Esophagus (tissue), 2 donors: Measurements from ENCODE around the gene SGTB. TPM values are rescaled to one million over a fixed set of nuclear protein-coding genes. Genes with fewer than 3 reads are reported as not detected.

Experiments
- H3K27ac ChIP-seq, 2 donors: one replicate each; pipeline ENCODE4 v1.5.1; 2013; ENCODE audit warnings: low read depth in 2 of 2, mild to moderate bottlenecking in 2 of 2, inconsistent platforms in 1 of 2, low read length in 1 of 2, moderate library complexity in 1 of 2
- H3K27me3 ChIP-seq, 2 donors: one replicate each; pipeline ENCODE4 v1.6.1; 2013; ENCODE audit warnings: low read length in 2 of 2, control low read depth in 1 of 2, mild to moderate bottlenecking in 1 of 2; ENCODE audit not compliant: insufficient read depth in 2 of 2, control insufficient read depth in 1 of 2
- H3K36me3 ChIP-seq, 2 donors: one replicate each; pipeline ENCODE4 v1.6.1; 2013; ENCODE audit warnings: low read length in 1 of 2; ENCODE audit not compliant: control insufficient read depth in 2 of 2, insufficient read depth in 2 of 2
- H3K4me1 ChIP-seq, 2 donors: one replicate each; pipeline ENCODE4 v1.6.1; 2013; ENCODE audit warnings: low read length in 1 of 2; ENCODE audit not compliant: control insufficient read depth in 2 of 2, insufficient read depth in 2 of 2
- H3K4me3 ChIP-seq, 2 donors: one replicate each; pipeline ENCODE4 v1.5.1; 2013; ENCODE audit warnings: low read length in 2 of 2, mild to moderate bottlenecking in 2 of 2, low read depth in 1 of 2, moderate library complexity in 1 of 2
- H3K9me3 ChIP-seq, 2 donors: one replicate each; pipeline ENCODE4 v1.6.1; 2013; ENCODE audit warnings: mild to moderate bottlenecking in 2 of 2, low read depth in 1 of 2, low read length in 1 of 2, moderate library complexity in 1 of 2; ENCODE audit not compliant: control insufficient read depth in 2 of 2, insufficient read depth in 1 of 2
- WGBS, 2 donors: extraction: QIAGEN DNeasy Blood & Tissue Kit; methylation state at CpG; one replicate each; pipeline ENCODE4 v1.1.7; 2013; 5-methylcytosine and 5-hydroxymethylcytosine counted together
- polyA plus RNA-seq, 2 donors: library from polyadenylated mRNA; stranded (reverse); fragments of 200-250 nt; gene quantifications; one replicate each; pipeline ENCODE4 v1.2.3, GENCODE V29; 2013
- donor health status: healthy with polysubstance abuse.
- donor health status: Bipolar disorder and iron deficiency.

Gene SGTB
- polyA plus RNA-seq, result under 1 TPM; 0.73 to 0.89 TPM

- Histone ChIP-seq H3K4me1 (no peaks in the 10 kb centered on the region), H3K36me3 (no peaks in the 10 kb centered on the region), H3K4me3 (peak within 1 kb of the TSS; percentile 62 to 82), H3K27me3 (no peaks in the 10 kb centered on the region), H3K9me3 (no peaks in the 10 kb centered on the region), H3K27ac (peak within 1 kb of the TSS; percentile 67 to 79)
- 0% methylated on average over 85 to 92 of the region's 92 CpGs for WGBS, 2 donors
These were observed at the start of gene SGTB, which contains the start of gene NLN for GRCh38 chr5:65721720-65722574. SGTB (minus strand) TSS chr5:65722109; CDS start chr5:65720807, 1,302 bp downstream. NLN (plus strand) TSS chr5:65722205; CDS start chr5:65722374, 169 bp downstream.

- H3K27me3 ChIP-seq, result no peaks in the 10 kb centered on the region
- no peaks in the 10 kb centered on the region for H3K9me3 ChIP-seq
- H3K4me1 ChIP-seq, result no peaks in the 10 kb centered on the region
- WGBS, 2 donors, result 92 to 94% methylated on average over 2 of the region's 2 CpGs
- no peak overlapping the region for H3K4me3 ChIP-seq
- H3K36me3 ChIP-seq, result no peaks in the 10 kb centered on the region
- no peak overlapping the region for H3K27ac ChIP-seq
These were observed 49.4 kb upstream of the SGTB start for GRCh38 chr5:65771266-65771665.

- WGBS, 2 donors, result 44 to 47% methylated on average over 1 of the region's 1 CpG
These were observed 47.6 kb upstream of the SGTB start for GRCh38 chr5:65769539-65769938.

GRCh38 chr5:65768723-65769346, 46.9 kb upstream of the SGTB start:
- Histone ChIP-seq H3K9me3 (no peaks in the 10 kb centered on the region), H3K36me3 (no peaks in the 10 kb centered on the region), H3K27ac (no peak overlapping the region), H3K4me3 (no peak overlapping the region), H3K4me1 (no peaks in the 10 kb centered on the region), H3K27me3 (no peaks in the 10 kb centered on the region)
- WGBS, 2 donors, result 97 to 98% methylated on average over 7 of the region's 7 CpGs

More at GRCh38 chr5:65769539-65769938, 47.6 kb upstream of the SGTB start:
- no peaks in the 10 kb centered on the region for H3K36me3 ChIP-seq
- no peaks in the 10 kb centered on the region for H3K27me3 ChIP-seq
- no peaks in the 10 kb centered on the region for H3K4me1 ChIP-seq
- H3K27ac ChIP-seq, result no peak overlapping the region
- no peaks in the 10 kb centered on the region for H3K9me3 ChIP-seq
- H3K4me3 ChIP-seq, result no peak overlapping the region

- no peaks in the 10 kb centered on the region for H3K36me3 ChIP-seq
- H3K27ac ChIP-seq, result no peak overlapping the region
- H3K4me3 ChIP-seq, result no peak overlapping the region
- H3K4me1 ChIP-seq, result no peaks in the 10 kb centered on the region
- no peaks in the 10 kb centered on the region for H3K27me3 ChIP-seq
- WGBS, 2 donors, result 93 to 96% methylated on average over 1 of the region's 1 CpG
- no peaks in the 10 kb centered on the region for H3K9me3 ChIP-seq
These were observed 45.7 kb upstream of the SGTB start for GRCh38 chr5:65767565-65767964.

- no peak overlapping the region for H3K4me3 ChIP-seq
- WGBS, 2 donors, result 97% methylated on average over 2 of the region's 2 CpGs
These were observed 44.9 kb upstream of the SGTB start for GRCh38 chr5:65766781-65767180.

GRCh38 chr5:65766175-65766574, 44.3 kb upstream of the SGTB start:
- H3K4me3 ChIP-seq, result no peak overlapping the region
- H3K27me3 ChIP-seq, result no peaks in the 10 kb centered on the region
- H3K4me1 ChIP-seq, result no peaks in the 10 kb centered on the region
- H3K36me3 ChIP-seq, result no peaks in the 10 kb centered on the region
- H3K9me3 ChIP-seq, result no peaks in the 10 kb centered on the region
- H3K27ac ChIP-seq, result no peak overlapping the region
- WGBS, 2 donors, result 74 to 95% methylated on average over 2 of the region's 2 CpGs

More at GRCh38 chr5:65766781-65767180, 44.9 kb upstream of the SGTB start:
- Histone ChIP-seq H3K27me3 (no peaks in the 10 kb centered on the region), H3K36me3 (no peaks in the 10 kb centered on the region), H3K4me1 (no peaks in the 10 kb centered on the region), H3K27ac (no peak overlapping the region), H3K9me3 (no peaks in the 10 kb centered on the region)

GRCh38 chr5:65765582-65765981, 43.7 kb upstream of the SGTB start:
- Histone ChIP-seq H3K27me3 (no peaks in the 10 kb centered on the region), H3K36me3 (no peaks in the 10 kb centered on the region), H3K9me3 (no peaks in the 10 kb centered on the region), H3K4me3 (no peak overlapping the region), H3K27ac (no peak overlapping the region), H3K4me1 (no peaks in the 10 kb centered on the region)
- 96 to 100% methylated on average over 1 of the region's 1 CpG for WGBS, 2 donors

GRCh38 chr5:65762234-65762633, 40.3 kb upstream of the SGTB start:
- H3K4me1 ChIP-seq, result peaks cover 0 to 2% of the 10 kb centered on the region in 2 donors
- 85 to 90% methylated on average over 1 of the region's 1 CpG for WGBS, 2 donors
- no peak overlapping the region for H3K27ac ChIP-seq
- H3K36me3 ChIP-seq, result no peaks in the 10 kb centered on the region
- no peak overlapping the region for H3K4me3 ChIP-seq
- no peaks in the 10 kb centered on the region for H3K9me3 ChIP-seq
- no peaks in the 10 kb centered on the region for H3K27me3 ChIP-seq
